HAP-1 (cell line): ENCODE results near the gene BRD1.
A peak's percentile ranks its signal among the peaks of the same experiment; 100 is the strongest.
"Not testable (repeated sequence)": the region's sequence is repeated elsewhere in the genome, so short reads cannot be mapped to it uniquely, and the experiment has no call there.

ENCODE experiments used
- DNase-seq, 2 experiments: peaks; one replicate each; pipeline ENCODE4 v3.0.0-alpha.2; 2016 to 2020; ENCODE audit warnings: low spot score in 2 of 2
- H3K27me3 ChIP-seq: fragments of 250-450 bp; sonication (Bioruptor Pico); 2 replicates; pipeline ENCODE4 v1.5.1; 2020; ENCODE audit warnings: low read depth, mild to moderate bottlenecking, moderate library complexity
- H3K36me3 ChIP-seq: fragments of 250-450 bp; sonication (Bioruptor Pico); replicated peaks from 2 replicates; pipeline ENCODE4 v1.5.1; 2020; ENCODE audit warnings: mild to moderate bottlenecking
- H3K4me1 ChIP-seq: fragments of 250-450 bp; sonication (Bioruptor Pico); 2 replicates; pipeline ENCODE4 v1.5.1; 2020; ENCODE audit warnings: mild to moderate bottlenecking
- H3K4me3 ChIP-seq: fragments of 250-450 bp; sonication (Bioruptor Pico); 2 replicates; pipeline ENCODE4 v1.5.1; 2020; ENCODE audit warnings: mild to moderate bottlenecking, moderate library complexity
- H3K9me3 ChIP-seq: fragments of 250-450 bp; sonication (Bioruptor Pico); 2 replicates; pipeline ENCODE4 v1.5.1; 2020; ENCODE audit warnings: mild to moderate bottlenecking, moderate library complexity
- in situ Hi-C: fragments of 300-500 bp; cut with MboI; formaldehyde crosslinking; loops from 3 replicates; pipeline ENCODE4 v1.14.3; 2020; ENCODE audit warnings: low sequenced_read_pairs, inconsistent platforms, mixed read lengths

BRD1 gene

GRCh38 chr22:49826603-49827270 is 936 bp downstream of the BRD1 start:
- H3K36me3 ChIP-seq, result peaks cover 49% of the 10 kb centered on the region
- in situ Hi-C loops, result no loop called here
- peak in 1 of 2 experiments; percentile 41 for DNase-seq
- H3K27me3 ChIP-seq, result peaks cover 2% of the 10 kb centered on the region; the same call in 1 of the 2 replicates
- no peaks in the 10 kb centered on the region; the same call in 1 of the 2 replicates for H3K9me3 ChIP-seq
- peaks cover 8% of the 10 kb centered on the region for H3K4me1 ChIP-seq
- H3K4me3 ChIP-seq, result peak overlapping the region; percentile 72

GRCh38 chr22:49825944-49826602 is 1.6 kb downstream of the BRD1 start:
- peak in 1 of 2 experiments; percentile 40 for DNase-seq
- Histone ChIP-seq H3K9me3 (no peaks in the 10 kb centered on the region; the same call in 1 of the 2 replicates), H3K4me1 (peaks cover 8% of the 10 kb centered on the region), H3K27me3 (no peaks in the 10 kb centered on the region), H3K4me3 (peak overlapping the region; percentile 72), H3K36me3 (peaks cover 56% of the 10 kb centered on the region)
- in situ Hi-C loops, result no loop called here

- Histone ChIP-seq H3K27me3 (no peaks in the 10 kb centered on the region), H3K4me1 (peaks cover 8% of the 10 kb centered on the region), H3K4me3 (peak overlapping the region; percentile 72), H3K36me3 (peaks cover 62% of the 10 kb centered on the region), H3K9me3 (no peaks in the 10 kb centered on the region)
- DNase-seq, result no peak
- in situ Hi-C loops, result no loop called here
These were observed 2.2 kb downstream of the BRD1 start for GRCh38 chr22:49825436-49825835.

- H3K4me1 ChIP-seq, result peaks cover 8% of the 10 kb centered on the region
- no peak for DNase-seq
- H3K36me3 ChIP-seq, result peaks cover 67% of the 10 kb centered on the region
- in situ Hi-C loops, result no loop called here
- H3K4me3 ChIP-seq, result peak overlapping the region; percentile 72; the same call in 1 of the 2 replicates
- H3K9me3 ChIP-seq, result no peaks in the 10 kb centered on the region
- no peaks in the 10 kb centered on the region for H3K27me3 ChIP-seq
These were observed 2.7 kb downstream of the BRD1 start for GRCh38 chr22:49824936-49825335.

GRCh38 chr22:49824185-49824925 is 3.3 kb downstream of the BRD1 start:
- H3K36me3 ChIP-seq, result peaks cover 73% of the 10 kb centered on the region
- DNase-seq, result no peak
- H3K9me3 ChIP-seq, result no peaks in the 10 kb centered on the region
- in situ Hi-C loops, result no loop called here
- peaks cover 8% of the 10 kb centered on the region for H3K4me1 ChIP-seq
- no peak overlapping the region for H3K4me3 ChIP-seq
- no peaks in the 10 kb centered on the region for H3K27me3 ChIP-seq

- H3K27me3 ChIP-seq, result no peaks in the 10 kb centered on the region
- H3K4me1 ChIP-seq, result peaks cover 8% of the 10 kb centered on the region
- H3K9me3 ChIP-seq, result no peaks in the 10 kb centered on the region
- H3K4me3 ChIP-seq, result no peak overlapping the region
- H3K36me3 ChIP-seq, result peaks cover 82% of the 10 kb centered on the region
- DNase-seq, result no peak
- in situ Hi-C loops, result no loop called here
These were observed 4.2 kb downstream of the BRD1 start for GRCh38 chr22:49823289-49824045.

GRCh38 chr22:49821741-49822140 is 5.9 kb downstream of the BRD1 start:
- H3K4me1 ChIP-seq, H3K9me3 ChIP-seq, DNase-seq, H3K27me3 ChIP-seq, in situ Hi-C loops, H3K4me3 ChIP-seq: not testable (repeated sequence)
- peaks cover 97% of the 10 kb centered on the region for H3K36me3 ChIP-seq

- H3K36me3 ChIP-seq, result peaks cover 98% of the 10 kb centered on the region
- in situ Hi-C loops, result no loop called here
These were observed 6.7 kb downstream of the BRD1 start for GRCh38 chr22:49820984-49821383.

GRCh38 chr22:49817359-49817758 is 10.3 kb downstream of the BRD1 start:
- Histone ChIP-seq H3K9me3 (no peaks in the 10 kb centered on the region), H3K27me3 (no peaks in the 10 kb centered on the region; the same call in 1 of the 2 replicates), H3K4me1 (no peaks in the 10 kb centered on the region), H3K36me3 (peaks cover 77% of the 10 kb centered on the region), H3K4me3 (no peak overlapping the region)
- in situ Hi-C loops, result no loop called here
- no peak for DNase-seq

More at GRCh38 chr22:49820984-49821383, 6.7 kb downstream of the BRD1 start:
- DNase-seq, result no peak
- Histone ChIP-seq H3K4me3 (no peak overlapping the region), H3K9me3 (no peaks in the 10 kb centered on the region), H3K4me1 (peaks cover 8% of the 10 kb centered on the region), H3K27me3 (no peaks in the 10 kb centered on the region; the same call in 1 of the 2 replicates)

GRCh38 chr22:49815641-49816091 is 12.0 kb downstream of the BRD1 start:
- Histone ChIP-seq H3K4me1 (no peaks in the 10 kb centered on the region), H3K4me3 (no peak overlapping the region), H3K27me3 (no peaks in the 10 kb centered on the region; the same call in 1 of the 2 replicates), H3K36me3 (peaks cover 62% of the 10 kb centered on the region), H3K9me3 (no peaks in the 10 kb centered on the region)
- DNase-seq, result no peak
- in situ Hi-C loops, result no loop called here

GRCh38 chr22:49814856-49815255 is 12.8 kb downstream of the BRD1 start:
- Histone ChIP-seq H3K27me3 (no peaks in the 10 kb centered on the region; the same call in 1 of the 2 replicates), H3K9me3 (no peaks in the 10 kb centered on the region), H3K4me1 (no peaks in the 10 kb centered on the region; the same call in 1 of the 2 replicates), H3K36me3 (peaks cover 60% of the 10 kb centered on the region), H3K4me3 (no peak overlapping the region)
- no peak for DNase-seq
- in situ Hi-C loops, result no loop called here

GRCh38 chr22:49814164-49814686 is 13.4 kb downstream of the BRD1 start:
- no peak overlapping the region for H3K4me3 ChIP-seq
- in situ Hi-C loops, result no loop called here
- no peaks in the 10 kb centered on the region; the same call in 1 of the 2 replicates for H3K27me3 ChIP-seq
- no peaks in the 10 kb centered on the region; the same call in 1 of the 2 replicates for H3K4me1 ChIP-seq
- H3K9me3 ChIP-seq, result no peaks in the 10 kb centered on the region
- DNase-seq, result no peak
- H3K36me3 ChIP-seq, result peaks cover 57% of the 10 kb centered on the region

- DNase-seq, result no peak
- in situ Hi-C loops, result no loop called here
- Histone ChIP-seq H3K36me3 (peaks cover 46% of the 10 kb centered on the region), H3K27me3 (no peaks in the 10 kb centered on the region), H3K9me3 (no peaks in the 10 kb centered on the region), H3K4me3 (no peak overlapping the region), H3K4me1 (no peaks in the 10 kb centered on the region; the same call in 1 of the 2 replicates)
These were observed 14.8 kb downstream of the BRD1 start for GRCh38 chr22:49812838-49813237.
